ENCODE measurements around the gene PTPRO. TPM values are rescaled to one million over a fixed set of nuclear protein-coding genes. Genes with fewer than 3 reads are reported as not detected.

Gene PTPRO
- total RNA-seq = 3.9 TPM
- 2.9 TPM for polyA plus RNA-seq
- long read RNA-seq, donor 1 = 0 reads
- long read RNA-seq, donor 2 = 0 reads
- long read RNA-seq, donor 3 = 0 reads
- long read RNA-seq, donor 4 = 0 reads
- long read RNA-seq, donor 5, full-length matches to known transcripts = 2 of 2 reads
- long read RNA-seq, donor 5, partial matches to known transcripts = 0 of 2 reads
- long read RNA-seq, donor 5, other reads (novel, unspliced or antisense) = 0 of 2 reads
- long read RNA-seq, donor 6 = 0 reads
- long read RNA-seq, donor 7 = 0 reads
- long read RNA-seq, donor 8 = 0 reads
- long read RNA-seq, donor 9, partial matches to known transcripts = 0 of 1 reads
- long read RNA-seq, donor 9, other reads (novel, unspliced or antisense) = 0 of 1 reads
- long read RNA-seq, donor 10 = 0 reads

GRCh38 chr12:15322164-15323061 is at the start of gene PTPRO:
Gene PTPRO (plus strand): TSS chr12:15322508.
- Histone ChIP-seq H3K36me3 (ENCODE audit: control insufficient read depth in 2 of 2, insufficient read depth in 2 of 2, low read length in 1 of 2) (no peaks in the 10 kb centered on the region), H3K4me1 (ENCODE audit: control insufficient read depth in 2 of 2, insufficient read depth in 2 of 2, low read length in 2 of 2) (peaks cover 2 to 3% of the 10 kb centered on the region in 2 donors), H3K4me3 (ENCODE audit: low read length in 2 of 2) (no peak within 1 kb of the TSS), H3K27ac (ENCODE audit: low read depth in 1 of 2, low read length in 1 of 2) (no peak within 1 kb of the TSS), H3K27me3 (ENCODE audit: control insufficient read depth in 2 of 2, insufficient read depth in 1 of 2, low read length in 1 of 2) (peaks cover 15 to 22% of the 10 kb centered on the region in 2 donors), H3K9me3 (ENCODE audit: control insufficient read depth in 2 of 2, insufficient read depth in 1 of 2, low read length in 1 of 2) (no peaks in the 10 kb centered on the region)
- WGBS = 2% methylated on average over 70 of the region's 70 CpGs
- DNase-seq (ENCODE audit: low read depth in 6 of 9, low spot score in 9 of 9) = no peak

DNA sequence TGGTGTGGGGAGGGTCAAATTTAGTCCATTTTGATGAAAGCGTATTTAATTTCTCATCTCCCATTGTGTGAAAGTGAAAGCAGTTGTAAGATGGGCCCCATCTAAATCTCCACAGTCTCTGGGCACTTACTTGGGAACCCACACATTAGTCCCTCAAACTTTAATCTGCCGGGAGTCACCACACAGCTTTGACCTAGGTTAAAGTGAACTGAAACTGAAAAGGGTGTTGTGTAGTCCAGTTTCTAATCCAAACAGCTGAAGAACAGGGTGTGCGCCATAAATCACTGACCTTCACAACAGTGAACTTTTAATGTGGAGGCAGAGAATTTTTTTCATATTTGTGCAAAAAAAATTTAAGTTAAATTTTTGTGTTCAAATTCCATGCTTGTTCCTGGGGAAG is 48.4 kb upstream of the PTPRO start:
- Histone ChIP-seq H3K4me3 (ENCODE audit: low read length in 2 of 2) (no peak overlapping the region), H3K36me3 (ENCODE audit: control insufficient read depth in 2 of 2, insufficient read depth in 2 of 2, low read length in 1 of 2) (no peaks in the 10 kb centered on the region), H3K27me3 (ENCODE audit: control insufficient read depth in 2 of 2, insufficient read depth in 1 of 2, low read length in 1 of 2) (no peaks in the 10 kb centered on the region), H3K4me1 (ENCODE audit: control insufficient read depth in 2 of 2, insufficient read depth in 2 of 2, low read length in 2 of 2) (no peaks in the 10 kb centered on the region), H3K9me3 (ENCODE audit: control insufficient read depth in 2 of 2, insufficient read depth in 1 of 2, low read length in 1 of 2) (no peaks in the 10 kb centered on the region), H3K27ac (ENCODE audit: low read depth in 1 of 2, low read length in 1 of 2) (no peak overlapping the region)
- DNase-seq (ENCODE audit: low read depth in 6 of 9, low spot score in 9 of 9) = no peak
- WGBS = 97% methylated on average over 3 of the region's 3 CpGs

DNA sequence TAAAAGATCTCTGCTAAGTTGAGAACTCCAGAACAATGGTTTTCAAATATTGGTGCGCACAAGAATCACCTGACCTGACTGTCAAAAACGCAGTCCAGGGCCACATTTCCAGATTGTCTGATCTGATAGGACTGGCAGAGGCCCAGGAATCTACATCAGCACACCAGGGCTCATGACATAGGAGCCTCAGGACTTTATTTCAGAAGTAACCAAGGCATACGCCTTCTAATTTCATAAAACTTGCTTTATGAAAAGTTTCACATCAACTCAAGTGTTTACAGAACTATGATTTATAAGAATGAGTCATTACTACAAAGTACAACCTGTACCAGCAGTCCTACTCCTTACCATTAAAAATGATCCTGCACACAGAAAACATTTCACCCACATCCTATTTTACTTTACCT is 47.7 kb upstream of the PTPRO start:
- H3K27ac ChIP-seq (ENCODE audit: low read depth in 1 of 2, low read length in 1 of 2) = no peak overlapping the region
- no peaks in the 10 kb centered on the region for H3K36me3 ChIP-seq (ENCODE audit: control insufficient read depth in 2 of 2, insufficient read depth in 2 of 2, low read length in 1 of 2)
- WGBS = 66% methylated on average over 3 of the region's 3 CpGs
- no peak for DNase-seq (ENCODE audit: low read depth in 6 of 9, low spot score in 9 of 9)
- H3K4me1 ChIP-seq (ENCODE audit: control insufficient read depth in 2 of 2, insufficient read depth in 2 of 2, low read length in 2 of 2) = no peaks in the 10 kb centered on the region
- no peaks in the 10 kb centered on the region for H3K27me3 ChIP-seq (ENCODE audit: control insufficient read depth in 2 of 2, insufficient read depth in 1 of 2, low read length in 1 of 2)
- H3K9me3 ChIP-seq (ENCODE audit: control insufficient read depth in 2 of 2, insufficient read depth in 1 of 2, low read length in 1 of 2) = no peaks in the 10 kb centered on the region
- H3K4me3 ChIP-seq (ENCODE audit: low read length in 2 of 2) = no peak overlapping the region

GRCh38 chr12:15276088-15276698 is 46.1 kb upstream of the PTPRO start:
- Histone ChIP-seq H3K36me3 (ENCODE audit: control insufficient read depth in 2 of 2, insufficient read depth in 2 of 2, low read length in 1 of 2) (no peaks in the 10 kb centered on the region), H3K9me3 (ENCODE audit: control insufficient read depth in 2 of 2, insufficient read depth in 1 of 2, low read length in 1 of 2) (no peaks in the 10 kb centered on the region), H3K27ac (ENCODE audit: low read depth in 1 of 2, low read length in 1 of 2) (no peak overlapping the region), H3K4me1 (ENCODE audit: control insufficient read depth in 2 of 2, insufficient read depth in 2 of 2, low read length in 2 of 2) (no peaks in the 10 kb centered on the region), H3K4me3 (ENCODE audit: low read length in 2 of 2) (no peak overlapping the region), H3K27me3 (ENCODE audit: control insufficient read depth in 2 of 2, insufficient read depth in 1 of 2, low read length in 1 of 2) (no peaks in the 10 kb centered on the region)
- peak in 1 of 9 donors; percentile 26 for DNase-seq (ENCODE audit: low read depth in 6 of 9, low spot score in 9 of 9)
- WGBS = 45% methylated on average over 8 of the region's 8 CpGs

GRCh38 chr12:15278816-15279658 is 43.3 kb upstream of the PTPRO start:
- no peaks in the 10 kb centered on the region for H3K36me3 ChIP-seq (ENCODE audit: control insufficient read depth in 2 of 2, insufficient read depth in 2 of 2, low read length in 1 of 2)
- H3K27me3 ChIP-seq (ENCODE audit: control insufficient read depth in 2 of 2, insufficient read depth in 1 of 2, low read length in 1 of 2) = no peaks in the 10 kb centered on the region
- 49% methylated on average over 10 of the region's 10 CpGs for WGBS
- no peaks in the 10 kb centered on the region for H3K9me3 ChIP-seq (ENCODE audit: control insufficient read depth in 2 of 2, insufficient read depth in 1 of 2, low read length in 1 of 2)
- no peak for DNase-seq (ENCODE audit: low read depth in 6 of 9, low spot score in 9 of 9)
- no peak overlapping the region for H3K4me3 ChIP-seq (ENCODE audit: low read length in 2 of 2)
- no peaks in the 10 kb centered on the region for H3K4me1 ChIP-seq (ENCODE audit: control insufficient read depth in 2 of 2, insufficient read depth in 2 of 2, low read length in 2 of 2)
- no peak overlapping the region for H3K27ac ChIP-seq (ENCODE audit: low read depth in 1 of 2, low read length in 1 of 2)

GRCh38 chr12:15280930-15281329 is 41.4 kb upstream of the PTPRO start:
- H3K36me3 ChIP-seq (ENCODE audit: control insufficient read depth in 2 of 2, insufficient read depth in 2 of 2, low read length in 1 of 2) = no peaks in the 10 kb centered on the region
- H3K27me3 ChIP-seq (ENCODE audit: control insufficient read depth in 2 of 2, insufficient read depth in 1 of 2, low read length in 1 of 2) = no peaks in the 10 kb centered on the region
- H3K4me1 ChIP-seq (ENCODE audit: control insufficient read depth in 2 of 2, insufficient read depth in 2 of 2, low read length in 2 of 2) = no peaks in the 10 kb centered on the region
- no peak for DNase-seq (ENCODE audit: low read depth in 6 of 9, low spot score in 9 of 9)
- 94% methylated on average over 2 of the region's 2 CpGs for WGBS
- peak overlapping the region in 1 of 2 donors; percentile 13 for H3K27ac ChIP-seq (ENCODE audit: low read depth in 1 of 2, low read length in 1 of 2)
- H3K4me3 ChIP-seq (ENCODE audit: low read length in 2 of 2) = no peak overlapping the region
- no peaks in the 10 kb centered on the region for H3K9me3 ChIP-seq (ENCODE audit: control insufficient read depth in 2 of 2, insufficient read depth in 1 of 2, low read length in 1 of 2)

- no peak for DNase-seq (ENCODE audit: low read depth in 6 of 9, low spot score in 9 of 9)
- Histone ChIP-seq H3K27me3 (ENCODE audit: control insufficient read depth in 2 of 2, insufficient read depth in 1 of 2, low read length in 1 of 2) (no peaks in the 10 kb centered on the region), H3K27ac (ENCODE audit: low read depth in 1 of 2, low read length in 1 of 2) (no peak overlapping the region), H3K4me1 (ENCODE audit: control insufficient read depth in 2 of 2, insufficient read depth in 2 of 2, low read length in 2 of 2) (no peaks in the 10 kb centered on the region), H3K36me3 (ENCODE audit: control insufficient read depth in 2 of 2, insufficient read depth in 2 of 2, low read length in 1 of 2) (no peaks in the 10 kb centered on the region), H3K9me3 (ENCODE audit: control insufficient read depth in 2 of 2, insufficient read depth in 1 of 2, low read length in 1 of 2) (no peaks in the 10 kb centered on the region), H3K4me3 (ENCODE audit: low read length in 2 of 2) (no peak overlapping the region)
- WGBS = 36% methylated on average over 1 of the region's 1 CpG
These were observed 33.1 kb upstream of the PTPRO start for GRCh38 chr12:15289192-15289591.

GRCh38 chr12:15293731-15294130 is 28.6 kb upstream of the PTPRO start:
- H3K36me3 ChIP-seq (ENCODE audit: control insufficient read depth in 2 of 2, insufficient read depth in 2 of 2, low read length in 1 of 2) = no peaks in the 10 kb centered on the region
- H3K27me3 ChIP-seq (ENCODE audit: control insufficient read depth in 2 of 2, insufficient read depth in 1 of 2, low read length in 1 of 2) = no peaks in the 10 kb centered on the region
- no peak overlapping the region for H3K27ac ChIP-seq (ENCODE audit: low read depth in 1 of 2, low read length in 1 of 2)
- 96% methylated on average over 3 of the region's 3 CpGs for WGBS
- no peak for DNase-seq (ENCODE audit: low read depth in 6 of 9, low spot score in 9 of 9)
- no peaks in the 10 kb centered on the region for H3K9me3 ChIP-seq (ENCODE audit: control insufficient read depth in 2 of 2, insufficient read depth in 1 of 2, low read length in 1 of 2)
- H3K4me1 ChIP-seq (ENCODE audit: control insufficient read depth in 2 of 2, insufficient read depth in 2 of 2, low read length in 2 of 2) = no peaks in the 10 kb centered on the region
- no peak overlapping the region for H3K4me3 ChIP-seq (ENCODE audit: low read length in 2 of 2)

Measured in thymus (tissue), 14 donors.